WERI-Rb-1 (cell line): ENCODE results near the gene NID1.
"Not testable (repeated sequence)": the region's sequence is repeated elsewhere in the genome, so short reads cannot be mapped to it uniquely, and the experiment has no call there.

Experiments used
- DNase-seq: peaks from one replicate; pipeline ENCODE4 v3.0.0-alpha.2; 2020
- H3K27ac ChIP-seq: fragments of 250-450 bp; sonication (Bioruptor Pico); 2 replicates; pipeline ENCODE4 v1.5.1; 2020; ENCODE audit warnings: mild to moderate bottlenecking, moderate library complexity
- H3K27me3 ChIP-seq: fragments of 250-450 bp; sonication (Bioruptor Pico); 2 replicates; pipeline ENCODE4 v1.5.1; 2021; ENCODE audit warnings: mild to moderate bottlenecking, low read depth, moderate library complexity; ENCODE audit not compliant: insufficient read depth, severe bottlenecking
- H3K36me3 ChIP-seq: fragments of 250-450 bp; sonication (Bioruptor Pico); 2 replicates; pipeline ENCODE4 v1.5.1; 2020; ENCODE audit warnings: mild to moderate bottlenecking, moderate library complexity
- H3K4me3 ChIP-seq: 2 replicates; pipeline ENCODE4 v1.5.1; 2011; ENCODE audit warnings: low read depth, mild to moderate bottlenecking, control low read depth, low read length
- H3K9me3 ChIP-seq: fragments of 250-450 bp; sonication (Bioruptor Pico); 2 replicates; pipeline ENCODE4 v1.5.1; 2021; ENCODE audit warnings: mild to moderate bottlenecking, moderate library complexity; ENCODE audit not compliant: severe bottlenecking
- TF ChIP-seq, protein P1 (sequence below): IDR thresholded peaks from 2 replicates; pipeline ENCODE4 v1.5.1; 2011; ENCODE audit warnings: low read depth, mild to moderate bottlenecking, control low read depth, inconsistent platforms, low read length

The NID1 gene

GRCh38 chr1:235971020-235971419, 93.9 kb downstream of the NID1 start:
- no peaks in the 10 kb centered on the region for H3K9me3 ChIP-seq
- H3K27ac ChIP-seq = no peak overlapping the region
- no peak for DNase-seq

DNA sequence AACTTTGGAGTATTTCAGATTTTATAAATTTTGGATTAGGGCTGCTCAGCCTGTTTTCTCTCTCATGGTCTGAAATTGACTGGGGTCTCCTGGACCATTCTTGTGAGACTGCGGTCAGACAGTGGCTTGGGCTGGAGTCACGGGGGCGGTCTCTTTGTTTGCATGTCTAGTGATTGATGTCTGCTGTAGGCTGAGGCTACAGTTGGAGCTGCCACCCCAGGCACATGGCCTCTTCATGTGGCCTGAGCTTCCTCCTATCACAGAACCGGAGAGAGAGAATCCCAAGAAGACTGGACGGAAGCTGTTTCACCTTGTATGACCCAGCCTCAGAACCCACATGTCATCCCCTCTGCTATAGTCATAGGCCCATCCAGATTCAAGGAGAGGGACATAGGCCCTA, 96.1 kb downstream of the NID1 start:
- H3K9me3 ChIP-seq = no peaks in the 10 kb centered on the region
- H3K27ac ChIP-seq = no peak overlapping the region
- H3K4me3 ChIP-seq = no peak overlapping the region
- H3K36me3 ChIP-seq = no peaks in the 10 kb centered on the region
- DNase-seq = no peak
- TF ChIP-seq, protein P1, sequence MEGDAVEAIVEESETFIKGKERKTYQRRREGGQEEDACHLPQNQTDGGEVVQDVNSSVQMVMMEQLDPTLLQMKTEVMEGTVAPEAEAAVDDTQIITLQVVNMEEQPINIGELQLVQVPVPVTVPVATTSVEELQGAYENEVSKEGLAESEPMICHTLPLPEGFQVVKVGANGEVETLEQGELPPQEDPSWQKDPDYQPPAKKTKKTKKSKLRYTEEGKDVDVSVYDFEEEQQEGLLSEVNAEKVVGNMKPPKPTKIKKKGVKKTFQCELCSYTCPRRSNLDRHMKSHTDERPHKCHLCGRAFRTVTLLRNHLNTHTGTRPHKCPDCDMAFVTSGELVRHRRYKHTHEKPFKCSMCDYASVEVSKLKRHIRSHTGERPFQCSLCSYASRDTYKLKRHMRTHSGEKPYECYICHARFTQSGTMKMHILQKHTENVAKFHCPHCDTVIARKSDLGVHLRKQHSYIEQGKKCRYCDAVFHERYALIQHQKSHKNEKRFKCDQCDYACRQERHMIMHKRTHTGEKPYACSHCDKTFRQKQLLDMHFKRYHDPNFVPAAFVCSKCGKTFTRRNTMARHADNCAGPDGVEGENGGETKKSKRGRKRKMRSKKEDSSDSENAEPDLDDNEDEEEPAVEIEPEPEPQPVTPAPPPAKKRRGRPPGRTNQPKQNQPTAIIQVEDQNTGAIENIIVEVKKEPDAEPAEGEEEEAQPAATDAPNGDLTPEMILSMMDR = no peak
- no peaks in the 10 kb centered on the region for H3K27me3 ChIP-seq

More at GRCh38 chr1:235971020-235971419, 93.9 kb downstream of the NID1 start:
- TF ChIP-seq, protein P1 = no peak
- Histone ChIP-seq H3K36me3 (no peaks in the 10 kb centered on the region), H3K27me3 (no peaks in the 10 kb centered on the region), H3K4me3 (no peak overlapping the region)

- not testable (repeated sequence) for H3K27me3 ChIP-seq, H3K4me3 ChIP-seq, DNase-seq
Observed at GRCh38 chr1:235966134-235966533, 98.8 kb downstream of the NID1 start.

DNA sequence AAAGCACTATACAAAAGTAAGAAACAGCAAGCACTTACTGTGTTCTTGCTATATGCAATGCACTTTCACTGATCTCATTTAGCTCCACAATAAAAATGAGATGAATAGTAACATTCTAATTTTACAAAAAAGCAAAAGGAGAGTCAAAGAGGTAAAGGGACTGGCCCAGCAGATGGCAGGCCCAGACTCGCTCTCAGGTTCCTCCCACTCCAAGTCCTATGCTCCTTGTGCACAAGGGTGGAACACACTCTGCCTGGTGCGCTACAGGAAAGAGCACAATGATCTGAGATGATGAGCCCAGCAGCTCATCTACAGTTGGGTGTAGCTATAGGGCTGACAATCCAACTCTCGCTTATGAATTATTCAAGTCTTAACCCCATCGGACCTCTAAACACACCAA, 104.1 kb downstream of the NID1 start:
- DNase-seq = no peak
- H3K27ac ChIP-seq = no peak overlapping the region
- no peak overlapping the region for H3K4me3 ChIP-seq

More at GRCh38 chr1:235966134-235966533, 98.8 kb downstream of the NID1 start:
- not testable (repeated sequence) for H3K9me3 ChIP-seq, H3K36me3 ChIP-seq, H3K27ac ChIP-seq

GRCh38 chr1:235958021-235958420, 106.9 kb downstream of the NID1 start:
- Histone ChIP-seq H3K9me3 (peaks cover 6% of the 10 kb centered on the region), H3K4me3 (no peak overlapping the region), H3K27me3 (no peaks in the 10 kb centered on the region), H3K36me3 (no peaks in the 10 kb centered on the region), H3K27ac (no peak overlapping the region)
- no peak for DNase-seq
- TF ChIP-seq, protein P1 = no peak

More for the DNA sequence above, 104.1 kb downstream of the NID1 start:
- Histone ChIP-seq H3K36me3 (no peaks in the 10 kb centered on the region), H3K27me3 (no peaks in the 10 kb centered on the region), H3K9me3 (peaks cover 6% of the 10 kb centered on the region)
- TF ChIP-seq, protein P1 = no peak

DNA sequence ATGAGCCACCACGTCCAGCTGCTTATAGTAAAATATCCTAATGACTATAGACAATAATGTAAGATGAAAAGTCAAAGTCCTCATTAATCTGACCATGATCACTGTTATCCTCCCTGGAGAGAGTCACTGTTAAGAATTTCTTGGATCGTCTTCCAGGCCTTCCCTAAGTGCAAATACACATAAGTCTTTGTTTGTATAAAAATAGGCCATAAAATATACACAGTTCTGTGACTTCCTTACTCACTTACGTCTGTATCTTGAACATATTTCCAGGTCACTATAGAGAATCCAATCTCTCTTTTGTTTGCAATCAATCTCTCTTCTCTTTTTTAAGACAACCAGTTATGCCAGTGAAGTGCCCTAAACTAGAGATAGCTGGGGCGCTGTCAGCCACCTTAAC, 109.1 kb downstream of the NID1 start:
- Histone ChIP-seq H3K9me3 (peaks cover 8% of the 10 kb centered on the region), H3K36me3 (no peaks in the 10 kb centered on the region), H3K27me3 (no peaks in the 10 kb centered on the region), H3K4me3 (no peak overlapping the region), H3K27ac (peak overlapping the region; percentile 52)
- TF ChIP-seq, protein P1 = no peak
- no peak for DNase-seq
